GM06990 (cell line): ENCODE measurements around the gene ZPLD1.

ENCODE experiments used
- DNase-seq: peaks from one replicate; pipeline ENCODE4 v3.0.0-alpha.2; 2011; ENCODE audit not compliant: insufficient read length; ENCODE audit errors: extremely low read depth
- H3K27me3 ChIP-seq: replicated peaks from 2 replicates; pipeline ENCODE4 v1.6.0; 2011; ENCODE audit warnings: low read length; ENCODE audit not compliant: control insufficient read depth, insufficient read depth
- H3K36me3 ChIP-seq: 2 replicates; pipeline ENCODE4 v1.5.1; 2011; ENCODE audit warnings: low read length; ENCODE audit not compliant: control insufficient read depth, insufficient read depth
- H3K4me3 ChIP-seq: replicated peaks from 2 replicates; pipeline ENCODE4 v1.5.1; 2011; ENCODE audit warnings: low read depth, mild to moderate bottlenecking, control low read depth, low read length
- CTCF ChIP-seq: IDR thresholded peaks from 2 replicates; pipeline ENCODE4 v1.5.1; 2011; ENCODE audit warnings: low read length, control low read depth, mild to moderate bottlenecking, inconsistent platforms; ENCODE audit not compliant: insufficient read depth, poor library complexity, severe bottlenecking

The ZPLD1 gene

GRCh38 chr3:102476198-102476597 lies 41.4 kb downstream of the ZPLD1 start:
- no peak for DNase-seq
- no peak for TF ChIP-seq CTCF
- Histone ChIP-seq H3K36me3 (no peaks in the 10 kb centered on the region), H3K27me3 (no peaks in the 10 kb centered on the region), H3K4me3 (no peak overlapping the region)

- TF ChIP-seq CTCF = no peak
- Histone ChIP-seq H3K36me3 (no peaks in the 10 kb centered on the region), H3K4me3 (no peak overlapping the region), H3K27me3 (no peaks in the 10 kb centered on the region)
- no peak for DNase-seq
Measured at GRCh38 chr3:102478160-102478559, 43.3 kb downstream of the ZPLD1 start.

- H3K36me3 ChIP-seq = no peaks in the 10 kb centered on the region
- no peak for TF ChIP-seq CTCF
- no peaks in the 10 kb centered on the region for H3K27me3 ChIP-seq
- no peak for DNase-seq
- H3K4me3 ChIP-seq = no peak overlapping the region
Measured at GRCh38 chr3:102480139-102480538, 45.3 kb downstream of the ZPLD1 start.

- Histone ChIP-seq H3K36me3 (no peaks in the 10 kb centered on the region), H3K4me3 (no peak overlapping the region), H3K27me3 (no peaks in the 10 kb centered on the region)
- DNase-seq = no peak
- TF ChIP-seq CTCF = no peak
Measured at GRCh38 chr3:102481050-102481449, 46.2 kb downstream of the ZPLD1 start.

- H3K27me3 ChIP-seq = no peaks in the 10 kb centered on the region
- TF ChIP-seq CTCF = no peak
- no peaks in the 10 kb centered on the region for H3K36me3 ChIP-seq
- no peak overlapping the region for H3K4me3 ChIP-seq
- no peak for DNase-seq
Measured at GRCh38 chr3:102483556-102483955, 48.7 kb downstream of the ZPLD1 start.

GRCh38 chr3:102484363-102484762 lies 49.5 kb downstream of the ZPLD1 start:
- Histone ChIP-seq H3K27me3 (no peaks in the 10 kb centered on the region), H3K4me3 (no peak overlapping the region), H3K36me3 (no peaks in the 10 kb centered on the region)
- TF ChIP-seq CTCF = no peak
- DNase-seq = no peak
